HG03280 (cell line): ENCODE measurements around the gene USP31.

ENCODE experiments used
- ATAC-seq: cut with Tn5 transposase; IDR thresholded peaks from one replicate; pipeline ENCODE4 v1.9.1; 2021; ENCODE audit warnings: mild to moderate bottlenecking, moderate library complexity; ENCODE audit not compliant: unreplicated experiment

The USP31 gene

GRCh38 chr16:23066676-23067075, 82.6 kb downstream of the USP31 start:
- no peak for ATAC-seq

- no peak for ATAC-seq
Measured at GRCh38 chr16:23064639-23065038, 84.6 kb downstream of the USP31 start.

GRCh38 chr16:23062524-23062923, 86.7 kb downstream of the USP31 start:
- ATAC-seq, result no peak

- no peak for ATAC-seq
Measured at GRCh38 chr16:23061669-23062068, 87.6 kb downstream of the USP31 start.

GRCh38 chr16:23060458-23061320, 88.6 kb downstream of the USP31 start:
- ATAC-seq, result no peak

GRCh38 chr16:23059433-23059832, 89.8 kb downstream of the USP31 start:
- ATAC-seq, result no peak

GRCh38 chr16:23058576-23058975, 90.7 kb downstream of the USP31 start:
- ATAC-seq, result no peak

GRCh38 chr16:23057013-23057596, 92.1 kb downstream of the USP31 start:
- ATAC-seq, result no peak

GRCh38 chr16:23055481-23055880, 93.8 kb downstream of the USP31 start:
- ATAC-seq, result no peak

GRCh38 chr16:23052908-23053580, 96.2 kb downstream of the USP31 start:
- no peak for ATAC-seq

- no peak for ATAC-seq
Measured at GRCh38 chr16:23052221-23052620, 97.0 kb downstream of the USP31 start.

GRCh38 chr16:23051587-23051986, 97.7 kb downstream of the USP31 start:
- no peak for ATAC-seq

GRCh38 chr16:23048164-23048563, 101.1 kb downstream of the USP31 start:
- ATAC-seq, result no peak

GRCh38 chr16:23045025-23045424, 104.2 kb downstream of the USP31 start:
- no peak for ATAC-seq

- no peak for ATAC-seq
Measured at GRCh38 chr16:23040246-23040645, 109.0 kb downstream of the USP31 start.

- no peak for ATAC-seq
Measured at GRCh38 chr16:23039118-23039517, 110.1 kb downstream of the USP31 start.

- ATAC-seq, result no peak
Measured at GRCh38 chr16:23035240-23035639, 114.0 kb downstream of the USP31 start.

GRCh38 chr16:23031508-23032098, 117.6 kb downstream of the USP31 start:
- ATAC-seq, result no peak

- no peak for ATAC-seq
Measured at GRCh38 chr16:23029733-23030420, 119.4 kb downstream of the USP31 start.

GRCh38 chr16:23027386-23027785, 121.9 kb downstream of the USP31 start:
- no peak for ATAC-seq

- ATAC-seq, result no peak
Measured at GRCh38 chr16:23026784-23027362, 122.4 kb downstream of the USP31 start.
